GM23248 (cell line): ENCODE results near the gene TMEM158. TPM values are rescaled to one million over a fixed set of nuclear protein-coding genes. Genes with fewer than 3 reads are reported as not detected.

ENCODE experiments used
- DNase-seq: peaks from one replicate; pipeline ENCODE4 v3.0.0-alpha.2; 2015
- H2AFZ ChIP-seq: fragments of 200-600 bp; sonication (generic); 2 replicates; pipeline ENCODE4 v1.6.1; 2016; ENCODE audit warnings: antibody characterized with exemption
- H3F3A ChIP-seq: fragments of 200-600 bp; sonication (generic); 2 replicates; pipeline ENCODE4 v1.6.1; 2016; ENCODE audit warnings: mild to moderate bottlenecking, antibody characterized with exemption, mixed run types; ENCODE audit not compliant: insufficient read depth
- H3K27ac ChIP-seq: fragments of 200-600 bp; sonication (generic); 2 replicates; pipeline ENCODE4 v1.5.1; 2016; ENCODE audit warnings: mild to moderate bottlenecking
- H3K27me3 ChIP-seq: fragments of 200-600 bp; sonication (generic); replicated peaks from 2 replicates; pipeline ENCODE4 v1.6.1; 2016; ENCODE audit warnings: mild to moderate bottlenecking; ENCODE audit not compliant: insufficient read depth
- H3K36me3 ChIP-seq: fragments of 200-600 bp; sonication (generic); 2 replicates; pipeline ENCODE4 v1.6.1; 2016; ENCODE audit warnings: low read depth, mild to moderate bottlenecking
- H3K4me1 ChIP-seq: fragments of 200-600 bp; sonication (generic); 2 replicates; pipeline ENCODE4 v1.6.1; 2016; ENCODE audit warnings: mild to moderate bottlenecking; ENCODE audit not compliant: insufficient read depth
- H3K4me2 ChIP-seq: fragments of 200-600 bp; sonication (generic); one replicate; pipeline ENCODE4 v1.6.1; 2016; ENCODE audit warnings: mild to moderate bottlenecking; ENCODE audit not compliant: unreplicated experiment
- H3K4me3 ChIP-seq: fragments of 200-600 bp; sonication (generic); 2 replicates; pipeline ENCODE4 v1.5.1; 2016; ENCODE audit warnings: mild to moderate bottlenecking
- H3K79me2 ChIP-seq: fragments of 200-600 bp; sonication (generic); 2 replicates; pipeline ENCODE4 v1.6.1; 2016; ENCODE audit warnings: mild to moderate bottlenecking; ENCODE audit not compliant: insufficient read depth
- H3K9ac ChIP-seq: fragments of 200-600 bp; sonication (generic); 2 replicates; pipeline ENCODE4 v1.6.1; 2016; ENCODE audit warnings: mild to moderate bottlenecking
- H3K9me2 ChIP-seq: fragments of 200-600 bp; sonication (generic); 2 replicates; pipeline ENCODE4 v1.6.1; 2016; ENCODE audit warnings: mixed run types, mild to moderate bottlenecking, moderate library complexity; ENCODE audit not compliant: insufficient read depth
- H3K9me3 ChIP-seq: fragments of 200-600 bp; sonication (generic); one replicate; pipeline ENCODE4 v1.6.1; 2017; ENCODE audit warnings: low read depth
- H4K20me1 ChIP-seq: fragments of 200-600 bp; sonication (generic); 2 replicates; pipeline ENCODE4 v1.6.0; 2016; ENCODE audit not compliant: insufficient read depth
- EZH2 ChIP-seq: fragments of 200-600 bp; sonication (generic); IDR thresholded peaks from 2 replicates; pipeline ENCODE4 v1.6.1; 2018; ENCODE audit warnings: antibody characterized with exemption, mild to moderate bottlenecking; ENCODE audit not compliant: insufficient read depth, poor library complexity, severe bottlenecking
- EZH2phosphoT487 ChIP-seq: fragments of 200-600 bp; sonication (generic); IDR thresholded peaks from 2 replicates; pipeline ENCODE4 v1.6.1; 2018; ENCODE audit warnings: antibody characterized with exemption, moderate library complexity, mild to moderate bottlenecking, low read depth; ENCODE audit not compliant: insufficient read depth
- WGBS, 2 experiments: methylation state at CpG; one replicate each; pipeline ENCODE4 v1.1.6; 2015 to 2017; ENCODE audit warnings: low lambda C conversion rate in 2 of 2, low coverage in 1 of 2; ENCODE audit errors: missing lambda C conversion rate in 2 of 2; 5-methylcytosine and 5-hydroxymethylcytosine counted together
- in situ Hi-C: fragments of 300-500 bp; cut with MboI; formaldehyde crosslinking; loops from 2 replicates; pipeline ENCODE4 v1.15.0; 2020
- polyA plus RNA-seq: library from polyadenylated mRNA; unstranded; fragments of >200 nt; fragmentation: Nextera tagmentation; extraction: Ambion mirVana; gene quantifications from 2 replicates; pipeline ENCODE4 v1.2.1, GENCODE V29; 2016
- total RNA-seq: library from RNA; depleted of rRNA; stranded (reverse); fragments of >200 nt; shearing (Covaris generic); gene quantifications from 2 replicates; pipeline ENCODE4 v1.2.3, GENCODE V29; 2014

Gene TMEM158
- total and polyA plus RNA-seq, 2 experiments from 2014 or later: 3.3 to 33.0 TPM

DNA sequence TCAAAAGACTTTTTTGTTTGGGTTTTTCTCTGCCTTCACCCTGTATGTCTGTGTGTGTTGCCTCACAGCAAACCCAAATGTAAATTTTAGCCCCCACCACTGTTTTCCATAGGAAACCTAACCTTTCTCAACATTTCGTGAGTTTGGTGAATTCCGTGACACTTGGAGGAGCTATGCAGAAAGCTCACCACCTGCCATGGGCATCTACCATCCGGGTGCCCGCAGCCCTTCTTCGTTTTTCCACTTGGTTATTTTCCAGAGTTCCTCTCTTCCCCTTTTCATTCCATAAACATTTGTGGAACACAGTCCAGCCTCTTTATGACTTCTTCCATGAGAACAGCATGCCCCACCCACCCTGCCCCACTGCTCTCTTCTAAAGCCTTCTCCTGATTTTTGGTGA lies 31.3 kb downstream of the TMEM158 start:
- peaks cover 10% of the 10 kb centered on the region for H3K4me1 ChIP-seq
- H2AFZ ChIP-seq: no peak overlapping the region
- H3K9me2 ChIP-seq: no peaks in the 10 kb centered on the region; the same call in 1 of the 2 replicates
- H4K20me1 ChIP-seq: no peaks in the 10 kb centered on the region
- in situ Hi-C loops: no loop called here
- H3K27ac ChIP-seq: no peak overlapping the region
- H3K9me3 ChIP-seq: no peaks in the 10 kb centered on the region
- no peaks in the 10 kb centered on the region for H3K36me3 ChIP-seq
- no peak for TF ChIP-seq EZH2phosphoT487
- TF ChIP-seq EZH2: no peak
- no peak overlapping the region for H3K4me2 ChIP-seq
- H3K79me2 ChIP-seq: no peaks in the 10 kb centered on the region
- no peaks in the 10 kb centered on the region for H3K27me3 ChIP-seq
- DNase-seq: no peak
- H3K9ac ChIP-seq: no peak overlapping the region
- H3F3A ChIP-seq: peaks cover 12% of the 10 kb centered on the region
- WGBS, 2 experiments: 97 to 100% methylated on average over 5 of the region's 5 CpGs
- H3K4me3 ChIP-seq: no peak overlapping the region

DNA sequence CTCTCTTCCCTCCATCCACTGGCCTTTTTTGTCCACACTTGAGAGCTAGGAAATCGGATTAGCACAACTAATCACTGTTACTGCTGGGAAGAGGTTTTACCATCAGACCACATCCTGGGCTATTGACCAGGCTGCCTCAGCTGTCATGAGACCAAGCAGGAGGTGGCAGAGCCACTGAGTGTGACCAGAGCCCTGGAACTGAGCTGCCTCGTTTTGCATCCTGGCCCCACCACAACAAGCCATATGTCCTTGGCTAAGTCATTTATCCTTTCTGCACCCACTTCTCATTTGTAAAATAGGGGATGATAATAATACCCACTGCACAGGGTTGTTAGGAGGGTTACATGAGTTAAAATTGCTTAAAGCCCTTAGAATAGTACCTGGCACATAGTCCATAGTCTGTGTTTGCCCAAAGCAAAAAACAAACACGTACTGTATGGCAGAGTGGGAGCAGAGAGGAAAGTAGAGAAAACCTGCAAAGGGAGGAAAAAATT lies 34.1 kb downstream of the TMEM158 start:
- Histone ChIP-seq H4K20me1 (no peaks in the 10 kb centered on the region), H3K9me2 (no peaks in the 10 kb centered on the region; the same call in 1 of the 2 replicates), H3F3A (no peaks in the 10 kb centered on the region), H3K9ac (no peak overlapping the region), H3K27ac (no peak overlapping the region), H3K4me2 (no peak overlapping the region), H3K4me3 (no peak overlapping the region), H3K36me3 (no peaks in the 10 kb centered on the region), H3K4me1 (no peaks in the 10 kb centered on the region), H3K79me2 (no peaks in the 10 kb centered on the region), H3K9me3 (no peaks in the 10 kb centered on the region), H2AFZ (no peak overlapping the region), H3K27me3 (no peaks in the 10 kb centered on the region)
- WGBS, 2 experiments: 68 to 77% methylated on average over 3 of the region's 3 CpGs
- in situ Hi-C loops: no loop called here
- DNase-seq: no peak
- TF ChIP-seq EZH2: no peak

DNA sequence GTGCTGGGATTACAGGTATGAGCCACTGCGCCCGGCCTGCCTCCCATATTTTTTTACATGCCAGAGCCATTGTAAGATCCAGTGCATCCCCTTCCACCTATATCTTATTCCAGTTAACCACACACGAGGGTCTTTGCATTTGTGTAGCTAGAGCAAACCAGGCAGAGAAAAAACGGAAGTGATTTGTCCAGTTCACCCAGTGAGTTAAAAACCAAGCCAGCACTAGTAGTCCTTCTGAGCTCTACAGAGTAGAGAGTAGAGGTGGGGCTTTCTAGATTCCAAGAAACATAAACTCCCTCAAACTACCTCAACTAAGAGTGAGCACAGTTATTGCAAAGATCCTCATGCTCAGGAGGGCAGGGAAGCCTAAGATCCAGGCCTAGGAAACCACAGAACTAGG lies 34.7 kb downstream of the TMEM158 start:
- TF ChIP-seq EZH2phosphoT487 (no peak), EZH2 (no peak)
- Histone ChIP-seq H3K9ac (no peak overlapping the region), H3K9me2 (no peaks in the 10 kb centered on the region; the same call in 1 of the 2 replicates), H3K27me3 (no peaks in the 10 kb centered on the region), H3K4me1 (no peaks in the 10 kb centered on the region), H3F3A (no peaks in the 10 kb centered on the region), H3K9me3 (no peaks in the 10 kb centered on the region), H3K4me3 (no peak overlapping the region), H3K79me2 (no peaks in the 10 kb centered on the region), H4K20me1 (no peaks in the 10 kb centered on the region), H3K36me3 (no peaks in the 10 kb centered on the region), H2AFZ (no peak overlapping the region), H3K4me2 (no peak overlapping the region), H3K27ac (no peak overlapping the region)
- in situ Hi-C loops: no loop called here
- DNase-seq: no peak
- 92 to 97% methylated on average over 4 of the region's 4 CpGs for WGBS, 2 experiments

DNA sequence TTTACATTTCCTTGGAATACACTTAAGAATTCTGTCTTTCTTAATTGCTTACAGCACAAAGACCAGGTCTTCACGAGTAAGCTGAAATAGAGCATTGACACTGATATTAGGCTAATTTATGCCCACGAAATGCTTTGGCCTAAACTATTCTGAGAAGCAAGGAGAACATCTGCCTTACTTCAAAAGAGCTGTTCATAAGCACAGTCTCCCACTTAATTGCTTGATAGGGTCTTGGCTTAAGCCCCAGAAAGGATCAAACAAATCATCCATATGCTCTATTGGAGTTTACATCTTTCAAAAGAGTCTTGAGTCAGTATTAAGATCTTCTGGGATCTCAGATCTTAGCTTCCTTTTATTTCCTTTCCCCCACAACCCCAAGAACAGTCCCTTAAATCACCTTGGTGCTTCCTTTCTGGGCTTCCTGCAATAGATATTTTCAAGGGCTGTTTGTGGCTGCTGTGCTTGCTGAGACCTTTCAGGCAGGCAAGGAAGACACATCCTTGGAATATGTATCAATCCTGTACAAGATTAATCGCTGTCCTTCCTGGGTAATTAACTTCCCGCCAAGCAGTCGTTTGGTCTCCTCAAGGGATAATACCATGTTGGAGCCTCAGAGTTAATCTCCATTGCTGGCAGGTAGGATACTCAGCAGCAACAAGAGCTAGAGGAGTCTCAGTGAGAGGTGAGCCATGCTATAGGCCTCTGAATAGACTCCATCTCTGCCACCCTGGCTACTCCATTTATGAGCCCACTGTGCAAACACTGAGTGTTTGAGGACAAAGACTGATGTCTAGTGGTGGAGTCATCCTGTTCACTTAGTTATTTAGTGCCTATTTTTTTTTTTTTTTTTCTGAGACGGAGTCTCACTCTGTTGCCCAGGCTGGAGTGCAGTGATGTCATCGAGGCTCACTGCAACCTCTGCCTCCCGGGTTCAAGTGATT lies 37.1 kb downstream of the TMEM158 start:
- in situ Hi-C loops: no loop called here
- WGBS, 2 experiments: 81 to 88% methylated on average over 8 of the region's 8 CpGs
- no peak overlapping the region for H3K4me2 ChIP-seq

More for the DNA sequence above, 37.1 kb downstream of the TMEM158 start:
- Histone ChIP-seq H3K4me1 (no peaks in the 10 kb centered on the region), H2AFZ (no peak overlapping the region), H3F3A (no peaks in the 10 kb centered on the region), H3K27me3 (no peaks in the 10 kb centered on the region), H3K9ac (no peak overlapping the region), H4K20me1 (no peaks in the 10 kb centered on the region), H3K4me3 (no peak overlapping the region), H3K9me3 (no peaks in the 10 kb centered on the region), H3K36me3 (no peaks in the 10 kb centered on the region), H3K79me2 (no peaks in the 10 kb centered on the region), H3K27ac (no peak overlapping the region), H3K9me2 (no peaks in the 10 kb centered on the region; the same call in 1 of the 2 replicates)
- no peak for DNase-seq
- no peak for TF ChIP-seq EZH2phosphoT487
- no peak for TF ChIP-seq EZH2
